HepG2 (cell line): Measurements from ENCODE around the gene ZNF444. TPM values are rescaled to one million over a fixed set of nuclear protein-coding genes. Genes with fewer than 3 reads are reported as not detected.
A peak's percentile ranks its signal among the peaks of the same experiment; 100 is the strongest.

Source experiments
- HINFP ChIP-seq: sonication (generic); formaldehyde crosslinking; IDR thresholded peaks from 2 replicates; pipeline ENCODE4 v1.4.0; 2020; ENCODE audit warnings: low read depth, mild to moderate bottlenecking, missing genetic modification reagents
- MATR3 ChIP-seq: sonication (generic); formaldehyde crosslinking; IDR thresholded peaks from 2 replicates; pipeline ENCODE4 v1.4.0; 2020; ENCODE audit warnings: missing genetic modification reagents
- MEIS1 ChIP-seq: sonication (generic); formaldehyde crosslinking; IDR thresholded peaks from 2 replicates; pipeline ENCODE4 v1.9.0; 2021; ENCODE audit warnings: mild to moderate bottlenecking, missing genetic modification reagents, moderate library complexity, borderline replicate concordance
- MTA3 ChIP-seq: sonication (generic); formaldehyde crosslinking; IDR thresholded peaks from 2 replicates; pipeline ENCODE4 v1.4.0; 2020; ENCODE audit warnings: missing genetic modification reagents
- PBX2 ChIP-seq: IDR thresholded peaks from 2 replicates; pipeline ENCODE4 v1.6.1; 2016; ENCODE audit warnings: control low read depth
- THRA ChIP-seq: sonication (generic); formaldehyde crosslinking; IDR thresholded peaks from 2 replicates; pipeline ENCODE4 v1.4.0; 2020; ENCODE audit warnings: missing genetic modification reagents, borderline replicate concordance
- U2AF1 ChIP-seq: fragments of 200-400 bp; formaldehyde crosslinking; optimal IDR thresholded peaks from 2 replicates; pipeline ENCODE3; 2017; ENCODE audit warnings: mild to moderate bottlenecking, low read depth, low read length
- ZBTB40 ChIP-seq, 2 experiments: fragments of 450-650 bp in 1 of 2; sonication (generic) in 1 of 2; formaldehyde crosslinking in 1 of 2; IDR thresholded peaks; 2 replicates each; pipeline versions ENCODE4 v1.6.1 to v1.8.0; 2016 to 2022; ENCODE audit warnings: antibody characterized with exemption in 1 of 2, mild to moderate bottlenecking in 1 of 2, missing genetic modification reagents in 1 of 2
- ZNF142 ChIP-seq: sonication (generic); formaldehyde crosslinking; IDR thresholded peaks from 2 replicates; pipeline ENCODE4 v1.4.0; 2020; ENCODE audit warnings: missing genetic modification reagents
- polyA plus RNA-seq, 8 experiments: library from polyadenylated mRNA; depleted of rRNA in 3 of 8; stranded (reverse) in 7 of 8; unstranded in 1 of 8; fragments of >200 nt; fragmentation: Illumina TruSeq in 4 of 8; extraction: Trizol in 4 of 8; gene quantifications; 2 replicates each; pipeline versions ENCODE4 v1.2.1 to v1.2.3, GENCODE V29; 2011 to 2016; ENCODE audit warnings: low read depth in 4 of 8, missing spikeins in 1 of 8, mixed read lengths in 1 of 8; ENCODE audit not compliant: insufficient read depth in 1 of 8
- total RNA-seq, 5 experiments: library from RNA; depleted of rRNA; stranded (reverse); fragments of >200 nt; fragmentation: Illumina TruSeq; extraction: Trizol; gene quantifications; 2 replicates each; pipeline ENCODE4 v1.2.3, GENCODE V29; 2016; ENCODE audit warnings: low read depth in 1 of 5

Gene ZNF444
- total and polyA plus RNA-seq, 2 of the 13 experiments (the other 11 are each of a cell fraction or from before 2014, with no cell fraction given) = 27.4 to 30.3 TPM

- no peak for TF ChIP-seq ZBTB40 (IDR thresholded peaks at IDR 0.05)
- TF ChIP-seq ZBTB40 (CRISPR knock-in tag; IDR thresholded peaks at IDR 0.05) = 0 out of 2 replicates have a peak, but pooled peaks have one; percentile 20
- TF ChIP-seq MEIS1 (CRISPR knock-in tag) = no peak
- TF ChIP-seq MATR3 (CRISPR knock-in tag) = no peak
- no peak for TF ChIP-seq U2AF1
- TF ChIP-seq THRA = no peak
- TF ChIP-seq MTA3 (CRISPR knock-in tag) = no peak
- no peak for TF ChIP-seq HINFP (CRISPR knock-in tag)
- no peak for TF ChIP-seq ZNF142
- no peak for TF ChIP-seq PBX2 (CRISPR knock-in tag)
Observed at GRCh38 chr19:56119582-56119978, 21.5 kb upstream of the ZNF444 start (continued).
